GM21529 (cell line): ENCODE measurements around the gene GSG1L2.
"Not testable (repeated sequence)": the region's sequence is repeated elsewhere in the genome, so short reads cannot be mapped to it uniquely, and the experiment has no call there.

Source experiments
- ATAC-seq: cut with Tn5 transposase; IDR thresholded peaks from one replicate; pipeline ENCODE4 v1.9.1; 2021; ENCODE audit not compliant: unreplicated experiment

The GSG1L2 gene

DNA sequence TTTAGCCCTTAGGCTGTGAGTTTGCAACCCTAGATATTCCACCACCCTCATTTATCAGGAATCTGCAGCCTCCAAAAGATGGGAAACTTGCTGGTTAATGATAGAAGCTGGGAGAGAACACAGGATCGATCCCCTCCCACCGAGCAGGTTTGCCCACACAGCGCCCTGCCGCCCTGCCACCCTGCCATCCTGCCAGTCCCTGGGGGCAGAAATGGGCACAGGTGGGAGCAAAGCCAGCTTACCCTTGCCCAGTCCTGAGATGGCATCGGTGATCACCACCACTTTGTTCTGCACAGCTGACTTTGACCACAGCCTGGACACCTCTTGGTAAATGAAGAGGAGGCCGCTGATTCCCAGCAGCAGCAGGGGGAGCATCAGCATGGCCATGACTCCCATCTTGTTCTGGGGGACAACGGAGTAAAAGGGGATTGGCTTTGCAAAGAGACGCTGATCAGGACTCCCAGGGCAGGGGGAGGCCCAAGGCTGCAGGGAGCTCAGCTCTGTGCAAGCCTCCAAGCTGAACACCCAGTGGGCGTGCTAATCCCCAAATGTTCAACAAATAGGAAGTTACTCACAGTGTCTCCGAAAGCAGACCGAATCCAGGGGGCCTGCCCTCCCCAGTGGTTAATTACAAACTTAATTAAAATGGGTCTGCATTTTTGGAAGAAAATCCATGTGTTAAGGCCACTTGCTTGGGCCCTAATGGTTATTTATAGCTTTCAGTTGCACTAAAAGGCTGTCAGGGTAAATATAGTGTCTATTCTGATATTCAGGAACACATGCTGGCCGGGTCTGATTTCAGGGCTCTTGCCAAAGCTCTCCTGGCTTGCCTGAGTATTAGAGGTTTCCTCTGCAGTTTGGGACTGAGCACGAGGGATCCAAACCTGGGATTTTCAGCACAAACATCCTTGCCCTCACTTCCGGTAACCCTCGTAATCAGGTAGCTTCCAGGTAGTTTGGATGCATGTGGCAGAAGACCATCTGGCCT is 30.7 kb downstream of the GSG1L2 start, which contains the start of gene DHRS7C:
TSS of gene DHRS7C (minus strand) at position 704 of the 988 bp plus-strand sequence. CDS start at position 396, 308 bp downstream.
- ATAC-seq, result no peak

DNA sequence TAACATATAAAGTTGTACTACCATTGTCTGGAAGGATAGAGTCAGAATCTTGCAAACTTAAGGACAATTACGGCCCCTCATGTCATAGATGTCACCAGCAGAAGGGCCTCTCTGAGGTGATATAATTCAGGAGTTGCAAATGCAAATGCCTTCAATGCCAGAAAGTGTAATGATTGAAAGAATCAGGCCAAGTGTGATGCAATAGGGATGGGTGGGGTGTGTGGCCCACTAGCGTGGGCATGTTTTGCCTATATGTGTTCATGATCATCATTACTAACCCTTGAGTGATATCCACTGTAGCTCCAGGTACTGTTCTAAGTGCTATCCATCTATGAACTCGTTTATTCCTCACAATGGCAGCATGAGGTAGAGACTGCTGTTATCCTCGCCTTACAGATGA is 31.6 kb downstream of the GSG1L2 start:
- no peak for ATAC-seq

DNA sequence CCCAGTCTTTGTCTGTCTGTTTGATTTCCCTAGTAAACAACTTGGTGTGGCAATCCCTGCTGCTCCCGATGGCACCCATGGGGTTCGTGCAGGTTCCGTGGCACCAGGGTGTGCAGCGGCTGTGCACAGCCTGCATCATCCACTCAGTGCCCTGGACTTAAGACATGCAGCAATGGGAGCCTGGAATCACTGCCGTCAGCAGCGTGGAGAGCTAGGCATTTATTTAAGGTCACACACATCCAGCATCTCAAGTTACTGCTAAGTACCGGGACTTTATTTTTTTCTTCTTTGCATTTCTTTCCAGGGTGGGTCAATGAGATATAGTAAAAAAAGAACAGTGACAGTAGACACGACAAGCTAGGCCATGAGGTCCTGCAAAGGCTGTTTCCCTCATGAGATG is 33.3 kb downstream of the GSG1L2 start:
- ATAC-seq, result no peak

DNA sequence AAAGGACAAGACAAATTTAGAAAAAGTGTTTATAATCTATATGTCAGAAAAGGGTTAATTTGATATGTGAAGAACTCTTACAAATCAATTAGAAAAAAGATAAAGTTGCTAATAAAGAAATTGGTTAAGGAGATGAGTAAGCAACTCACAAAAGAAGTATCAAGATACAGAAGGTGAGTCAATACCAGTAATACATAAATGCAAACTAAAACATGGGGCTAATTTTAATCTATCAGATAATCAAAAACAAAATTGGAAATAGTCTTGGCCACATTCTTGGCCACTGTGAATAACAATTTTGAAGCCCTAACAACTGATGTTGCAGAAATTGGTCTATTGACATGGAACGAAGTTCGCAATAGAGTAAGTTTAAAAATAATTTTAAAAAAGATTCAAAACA is 37.3 kb downstream of the GSG1L2 start:
- no peak for ATAC-seq

DNA sequence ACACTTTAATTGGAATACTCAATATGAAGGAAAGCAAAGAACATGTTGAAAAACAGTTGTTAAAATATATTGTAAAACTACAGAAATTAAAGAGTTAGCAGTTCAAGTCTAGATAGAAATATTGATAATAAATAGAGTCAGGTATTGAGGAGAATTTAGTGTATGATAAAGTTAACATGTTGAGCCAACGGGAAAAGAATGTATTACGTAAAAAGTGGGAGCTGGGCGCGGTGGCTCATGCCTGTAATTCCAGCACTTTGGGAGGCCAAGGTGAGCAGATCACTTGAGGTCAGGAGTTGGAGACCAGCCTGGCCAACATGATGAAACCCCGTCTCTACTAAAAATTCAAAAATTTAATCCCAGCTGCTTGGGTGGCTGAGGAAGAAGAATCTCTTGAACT is 38.4 kb downstream of the GSG1L2 start:
- ATAC-seq, result not testable (repeated sequence)

DNA sequence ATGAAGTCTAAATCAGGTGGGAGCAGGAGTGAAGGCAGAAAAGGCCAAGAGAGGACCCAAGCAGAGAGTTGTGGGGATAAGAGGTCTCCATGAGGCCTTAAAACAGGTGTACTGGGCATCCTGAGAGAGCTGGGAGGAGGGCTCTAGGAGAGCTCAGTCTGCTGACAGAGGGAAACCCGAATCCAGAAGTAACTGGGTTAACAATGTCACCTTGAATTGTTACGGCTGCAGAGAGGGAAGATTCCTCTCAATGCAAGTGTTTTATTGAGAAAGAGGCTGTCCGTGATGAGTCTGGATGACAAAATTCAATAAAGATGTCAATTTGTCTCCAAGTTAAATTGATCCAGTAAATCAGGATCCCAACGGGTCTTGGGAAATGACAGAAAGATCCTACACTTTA is 38.8 kb downstream of the GSG1L2 start:
- ATAC-seq, result no peak

DNA sequence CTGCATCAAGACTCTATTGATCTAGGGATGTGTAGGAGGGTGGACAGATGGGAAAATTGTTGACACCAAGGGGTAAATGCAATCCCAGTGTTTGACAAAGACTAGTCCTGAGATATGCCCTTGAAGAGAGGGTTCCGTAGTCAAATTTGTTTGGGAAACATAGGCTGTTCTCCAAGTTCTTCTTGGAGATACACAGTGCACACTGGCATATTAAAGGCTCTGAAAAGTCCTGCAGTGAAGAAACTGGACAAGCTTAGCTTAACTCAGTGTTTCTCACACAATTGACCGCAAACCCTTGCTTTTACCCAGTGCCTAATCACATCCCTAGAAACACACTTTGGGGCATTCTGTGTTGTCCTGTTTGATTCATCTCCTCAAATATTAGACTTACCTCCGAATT is 41.3 kb downstream of the GSG1L2 start:
- no peak for ATAC-seq

DNA sequence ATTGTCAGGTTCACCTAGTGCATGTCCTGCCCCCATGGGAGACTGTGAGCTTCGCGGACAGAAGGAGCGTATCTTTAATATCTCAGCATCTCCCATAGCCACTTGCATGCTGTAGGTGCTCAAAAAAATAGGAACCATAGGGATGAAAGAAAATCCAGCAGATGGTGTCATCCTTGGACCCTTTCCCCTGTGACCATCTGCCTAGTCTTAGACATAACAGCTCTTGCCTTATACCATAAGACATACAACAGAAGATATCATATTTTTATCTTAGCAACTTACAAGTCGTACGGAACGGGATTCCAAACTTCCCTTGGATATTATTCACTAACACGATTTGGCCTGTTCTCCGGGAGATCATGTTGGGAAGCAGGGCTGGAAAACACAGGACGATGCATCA is 45.0 kb downstream of the GSG1L2 start:
- no peak for ATAC-seq

DNA sequence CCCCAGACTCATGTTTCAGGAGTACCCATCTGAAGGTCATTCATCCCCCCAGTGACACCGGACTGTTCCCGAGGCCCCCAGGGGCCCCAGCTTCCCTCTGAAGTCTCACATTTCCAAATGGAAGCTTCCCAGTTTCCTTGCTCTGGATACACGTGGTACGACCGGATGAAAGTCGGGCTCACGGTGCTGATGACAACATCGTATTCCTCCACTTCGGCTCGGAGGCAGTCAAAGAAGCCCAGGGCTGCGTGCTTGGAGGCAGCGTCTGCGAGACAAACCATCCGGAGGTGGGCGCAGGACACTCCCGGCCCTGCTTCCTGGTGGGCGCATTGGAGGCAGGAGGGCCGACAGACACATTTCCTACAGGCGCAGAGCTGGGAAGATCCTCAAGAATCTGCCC is 49.2 kb downstream of the GSG1L2 start:
- no peak for ATAC-seq

DNA sequence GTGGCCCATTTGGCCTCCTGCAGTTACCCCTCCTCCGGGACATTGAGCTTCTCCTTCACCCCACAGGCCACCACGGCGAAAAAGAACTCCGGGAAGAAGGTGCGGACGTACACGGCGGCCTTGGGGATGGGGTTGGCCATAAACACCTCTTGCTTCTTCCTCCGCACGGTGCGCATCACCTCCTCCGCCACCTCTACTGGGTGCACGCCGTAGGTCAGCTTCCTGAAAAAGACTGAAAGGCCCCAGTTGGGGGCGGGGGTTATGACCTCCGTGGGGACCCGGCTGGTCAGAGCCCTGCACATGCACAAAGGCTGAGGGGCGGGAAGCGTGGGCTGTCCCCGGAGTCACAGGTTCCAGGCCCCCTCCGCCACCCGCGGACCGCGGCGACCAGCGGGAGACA is 50.4 kb downstream of the GSG1L2 start:
- ATAC-seq, result no peak

DNA sequence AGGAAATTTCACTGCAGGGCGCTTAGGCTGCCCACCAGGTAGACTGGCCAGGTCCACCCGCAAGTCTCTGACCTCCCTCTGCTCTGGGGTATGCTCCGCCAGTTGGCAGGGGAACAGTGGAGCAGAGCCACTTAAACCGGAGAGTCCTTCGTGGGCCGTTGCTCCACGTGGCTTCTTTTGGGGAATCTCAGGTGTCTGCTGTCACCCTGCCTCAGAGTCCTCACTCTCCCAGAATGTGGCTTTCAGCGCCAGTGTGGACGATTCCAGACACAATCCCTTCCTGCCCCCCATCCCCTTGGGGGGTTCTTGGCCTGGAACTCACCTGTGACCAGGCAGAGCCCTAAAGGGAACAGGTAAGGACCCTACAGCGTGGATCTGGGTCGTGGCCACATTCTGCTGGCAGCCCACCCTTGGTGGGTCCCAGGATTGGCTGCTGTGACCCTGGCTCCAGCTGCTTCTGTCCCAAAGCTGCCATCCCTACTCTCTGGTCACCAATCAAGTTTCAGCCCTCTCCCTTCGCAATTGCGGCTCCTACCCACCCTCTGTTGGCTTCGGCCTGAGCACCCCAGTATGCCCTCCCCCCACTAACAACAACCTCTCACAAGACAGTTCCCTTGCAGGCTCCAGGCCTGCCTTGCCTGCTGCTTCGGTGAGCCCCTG is 52.7 kb downstream of the GSG1L2 start:
- no peak for ATAC-seq

DNA sequence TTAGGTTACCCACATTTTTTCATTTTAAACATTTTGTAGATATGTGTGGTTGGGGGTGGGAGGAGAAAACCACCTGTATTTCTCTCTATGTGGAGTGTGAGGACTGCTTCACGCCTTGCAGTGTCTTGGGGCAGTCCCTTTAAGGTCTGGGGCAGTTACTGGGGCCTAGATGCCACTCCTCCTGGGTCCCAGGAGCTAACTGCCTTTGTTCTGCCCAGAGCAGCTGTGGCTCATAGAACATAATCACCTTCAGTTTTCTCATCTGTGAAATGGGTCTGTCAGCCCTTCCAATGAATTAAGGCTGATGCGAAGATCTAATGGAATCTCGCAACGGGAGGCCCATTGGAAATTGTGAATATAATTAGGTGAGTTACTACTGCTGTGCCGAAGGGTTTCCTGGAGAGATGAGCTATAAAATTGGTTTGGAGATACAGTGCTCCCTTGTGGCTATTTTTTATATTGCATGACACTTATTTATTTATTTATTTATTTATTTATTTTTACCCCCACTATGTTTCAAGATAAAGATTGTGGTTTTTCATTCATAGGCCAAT is 53.4 kb downstream of the GSG1L2 start:
- ATAC-seq, result no peak

DNA sequence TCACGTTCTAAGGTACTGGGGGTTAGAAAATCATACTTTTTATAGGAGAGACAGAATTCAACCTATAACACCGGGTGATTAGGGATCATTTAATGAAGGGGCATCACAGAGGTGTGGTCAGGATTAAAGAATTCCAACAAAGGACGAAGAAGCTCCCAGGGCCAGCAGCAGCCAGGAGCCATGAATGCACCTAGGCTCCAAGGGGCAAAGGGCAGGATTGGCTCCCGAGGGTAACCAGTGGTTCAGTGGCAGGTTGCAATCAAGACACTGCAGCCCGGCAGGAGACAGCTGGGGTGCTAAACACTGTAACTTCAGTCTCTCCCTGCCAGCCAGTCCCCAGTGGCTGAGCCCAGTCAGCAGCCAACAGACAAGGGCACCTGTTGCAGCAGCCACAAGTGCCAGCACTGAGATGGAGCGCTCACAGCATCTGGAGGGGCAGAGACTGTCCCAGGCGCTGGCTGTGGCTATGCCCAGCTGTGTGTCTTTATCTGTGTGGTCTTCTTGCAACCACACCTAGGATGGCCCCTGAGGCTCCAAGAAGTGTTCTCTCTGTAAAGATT is 54.4 kb downstream of the GSG1L2 start:
- no peak for ATAC-seq

DNA sequence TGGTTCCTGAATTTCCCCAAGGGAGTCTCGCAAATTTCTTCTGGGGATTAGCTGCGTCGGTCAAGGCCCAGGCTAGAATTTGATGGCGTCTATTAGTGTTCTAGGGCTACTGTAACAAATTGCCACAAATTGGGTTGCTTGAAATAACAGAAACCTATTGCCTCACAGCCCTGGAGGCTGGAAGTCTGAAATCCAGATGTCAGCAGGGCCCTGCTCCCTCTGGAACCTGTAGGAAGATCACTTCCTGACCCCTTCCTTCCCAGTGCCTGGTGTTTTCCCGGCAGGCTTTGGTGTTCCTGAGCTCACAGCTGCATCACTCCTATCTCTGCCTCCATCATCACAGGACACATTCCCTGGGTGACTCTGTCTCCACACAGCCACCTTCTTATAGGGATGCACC is 54.9 kb downstream of the GSG1L2 start:
- ATAC-seq, result no peak

DNA sequence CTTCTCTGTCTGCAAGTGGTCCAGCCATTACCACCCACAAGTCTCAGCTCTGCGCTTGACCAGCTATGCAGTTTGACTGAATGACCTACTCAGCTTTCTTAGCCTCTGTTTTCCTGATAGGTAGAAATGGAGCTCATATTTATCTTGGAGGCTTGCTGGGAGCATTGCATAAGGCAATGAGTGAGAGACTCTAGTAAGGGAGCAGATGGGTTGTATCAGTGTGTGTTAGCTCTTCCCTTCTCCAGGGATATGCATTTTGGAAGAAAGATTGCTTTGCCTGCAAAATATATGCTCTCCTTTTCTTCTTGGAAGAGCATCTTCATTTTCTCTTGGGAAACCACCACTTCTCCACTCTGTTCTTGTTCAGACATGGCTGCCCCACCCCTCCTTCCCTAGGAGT is 56.6 kb downstream of the GSG1L2 start:
- ATAC-seq, result no peak

DNA sequence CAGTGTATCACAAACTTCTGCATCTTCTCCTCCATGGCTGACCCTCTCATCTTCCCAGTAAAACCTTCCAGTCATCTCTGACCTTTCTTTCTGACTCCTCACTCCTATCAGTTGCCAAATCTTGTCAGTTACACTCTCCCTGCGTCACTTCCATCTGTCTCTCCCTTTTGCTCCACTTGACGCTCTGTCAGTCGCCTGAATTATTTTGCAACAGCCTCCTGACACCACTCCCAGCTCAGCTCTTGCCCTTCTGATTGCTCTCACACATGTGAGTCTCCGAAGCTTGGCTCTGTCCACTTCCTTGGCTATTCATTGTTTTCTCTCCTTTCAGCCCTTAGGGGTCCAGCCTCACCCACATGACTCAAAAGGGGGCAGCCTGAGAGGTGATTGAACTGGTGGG is 58.2 kb downstream of the GSG1L2 start:
- no peak for ATAC-seq

DNA sequence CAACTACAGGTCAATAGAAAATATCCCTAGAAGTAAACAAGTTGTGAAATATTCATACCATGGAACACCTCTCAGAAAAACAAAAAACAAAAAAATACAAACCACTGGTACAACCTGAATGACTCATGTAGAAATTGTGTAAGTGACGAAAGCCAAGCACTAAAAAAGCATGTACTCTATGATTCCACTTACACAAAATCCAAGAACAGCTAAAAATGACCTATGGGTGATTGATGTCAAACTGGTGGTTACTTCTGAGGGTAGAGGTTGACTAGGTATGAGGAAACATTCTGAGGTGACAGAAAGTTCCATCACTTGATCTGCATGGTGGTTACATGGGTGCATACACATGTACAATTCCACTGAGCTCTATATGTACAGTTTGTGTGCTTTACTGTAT is 61.6 kb downstream of the GSG1L2 start:
- ATAC-seq, result no peak

DNA sequence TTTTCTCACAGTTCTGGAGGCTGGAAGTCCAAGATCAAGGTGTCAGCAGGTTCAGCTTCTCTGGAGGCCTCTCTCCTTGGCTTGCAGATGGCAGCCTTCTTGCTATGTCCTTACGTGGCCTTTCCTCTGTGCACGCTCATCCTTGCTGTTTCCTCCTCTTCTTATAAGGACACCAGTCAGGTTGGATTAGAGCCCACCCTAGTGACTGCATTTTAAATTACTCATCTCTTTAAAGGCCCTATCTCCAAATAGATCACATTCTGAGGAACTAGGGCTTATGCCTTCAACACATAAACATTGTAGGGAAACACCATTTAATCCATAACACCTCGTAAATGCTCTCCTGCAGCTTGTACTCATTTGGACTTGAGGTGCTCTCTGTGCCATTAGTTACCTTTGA is 66.8 kb downstream of the GSG1L2 start:
- no peak for ATAC-seq
